GM19025 (cell line): ENCODE results near the gene RNF166.
A peak's percentile ranks its signal among the peaks of the same experiment; 100 is the strongest.
"Not testable (repeated sequence)": the region's sequence is repeated elsewhere in the genome, so short reads cannot be mapped to it uniquely, and the experiment has no call there.

Experiments used
- ATAC-seq: cut with Tn5 transposase; IDR thresholded peaks from one replicate; pipeline ENCODE4 v1.9.1; 2021; ENCODE audit warnings: mild to moderate bottlenecking, low read depth, moderate library complexity; ENCODE audit not compliant: unreplicated experiment

The RNF166 gene

DNA sequence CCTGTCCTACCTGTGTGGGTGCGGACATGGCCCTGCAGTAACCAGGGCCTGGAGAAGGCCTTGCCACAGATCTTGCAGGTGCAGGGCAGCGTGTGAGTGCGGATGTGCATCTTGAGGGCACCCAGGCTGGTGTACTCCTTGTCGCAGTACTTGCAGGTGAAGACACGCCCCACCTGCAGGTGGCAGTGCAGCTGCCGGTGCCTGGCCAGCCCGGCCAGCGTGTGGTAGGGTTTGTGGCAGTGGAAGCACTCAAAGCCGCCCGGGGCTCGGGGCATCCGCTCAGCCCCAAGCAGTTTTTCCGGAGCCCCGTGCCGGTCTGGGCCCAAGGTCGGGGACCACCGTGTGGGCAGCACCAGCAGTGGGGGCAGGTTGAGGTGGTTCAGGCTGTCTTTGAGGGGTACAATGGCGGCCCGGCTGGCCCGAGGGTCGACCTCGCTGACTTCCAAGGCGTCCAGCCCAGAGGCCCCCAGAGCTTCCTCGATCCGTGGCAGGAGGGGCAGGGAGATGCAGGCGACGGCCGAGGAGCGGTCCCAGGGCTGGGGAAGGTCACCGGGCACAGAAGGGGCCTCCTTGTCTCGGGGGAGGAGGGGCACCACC, 25.0 kb downstream of the RNF166 start:
- ATAC-seq = peak; percentile 3

DNA sequence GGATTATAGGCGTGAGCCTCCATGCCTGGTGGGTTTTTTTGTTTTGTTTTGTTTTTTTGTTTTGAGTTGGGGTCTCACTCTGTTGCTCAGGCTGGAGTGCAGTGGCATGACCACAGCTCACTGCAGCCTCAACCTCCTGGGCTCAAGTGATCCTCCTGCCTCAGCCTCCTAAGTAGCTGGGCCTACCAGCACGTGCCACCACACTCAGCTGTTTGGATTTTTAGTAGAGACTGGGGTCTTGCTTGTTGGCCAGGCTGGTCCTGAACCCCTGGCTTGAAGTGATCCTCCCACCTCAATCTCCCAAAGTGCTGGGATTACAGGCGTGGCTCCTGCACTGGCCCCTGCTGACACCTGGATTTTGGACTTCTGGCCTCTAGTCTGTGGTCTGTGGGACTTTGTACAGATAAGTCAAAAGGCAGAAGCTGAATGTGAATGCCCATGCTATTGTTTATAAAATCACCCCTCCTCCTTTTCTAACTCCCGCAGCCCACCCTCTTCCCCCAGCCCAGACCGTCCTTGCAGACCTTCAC, 25.6 kb downstream of the RNF166 start:
- ATAC-seq = no peak

DNA sequence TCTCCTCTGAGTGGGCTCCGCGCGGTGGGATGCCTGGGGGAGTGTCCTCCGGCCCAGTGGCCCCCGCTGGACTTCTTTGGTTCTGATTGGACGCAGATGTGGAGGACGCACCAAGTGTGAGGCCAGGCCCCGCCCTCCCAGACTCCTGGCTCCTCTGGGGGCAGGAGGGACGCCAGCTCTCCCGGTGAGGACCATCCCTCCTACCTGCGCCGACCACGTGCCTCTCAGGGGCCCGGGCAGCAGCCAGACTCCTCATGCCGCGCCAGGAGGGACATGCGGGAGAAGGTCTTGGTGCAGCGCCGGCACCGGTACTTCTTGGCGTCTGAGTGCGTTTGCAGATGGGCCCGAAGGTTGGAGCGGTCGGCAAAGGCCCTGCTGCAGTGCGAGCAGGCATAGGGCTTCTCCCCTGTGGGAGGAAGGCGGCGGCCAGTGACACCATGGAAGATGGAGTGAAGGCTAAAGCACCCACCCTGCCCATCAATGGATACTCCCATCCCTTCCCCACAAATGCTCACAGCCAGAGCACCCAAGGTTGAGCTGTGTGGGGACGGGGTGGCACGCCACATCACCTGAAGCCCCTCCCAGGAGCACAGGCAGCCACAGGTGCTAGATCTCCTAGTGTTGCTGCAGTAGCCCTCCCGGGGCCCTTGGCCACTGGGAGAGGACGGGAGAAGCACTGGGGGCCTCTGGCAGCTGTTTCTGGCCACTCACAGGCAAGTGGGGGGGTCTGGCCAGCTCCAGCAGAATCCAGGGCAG, 27.8 kb downstream of the RNF166 start:
- ATAC-seq = no peak

DNA sequence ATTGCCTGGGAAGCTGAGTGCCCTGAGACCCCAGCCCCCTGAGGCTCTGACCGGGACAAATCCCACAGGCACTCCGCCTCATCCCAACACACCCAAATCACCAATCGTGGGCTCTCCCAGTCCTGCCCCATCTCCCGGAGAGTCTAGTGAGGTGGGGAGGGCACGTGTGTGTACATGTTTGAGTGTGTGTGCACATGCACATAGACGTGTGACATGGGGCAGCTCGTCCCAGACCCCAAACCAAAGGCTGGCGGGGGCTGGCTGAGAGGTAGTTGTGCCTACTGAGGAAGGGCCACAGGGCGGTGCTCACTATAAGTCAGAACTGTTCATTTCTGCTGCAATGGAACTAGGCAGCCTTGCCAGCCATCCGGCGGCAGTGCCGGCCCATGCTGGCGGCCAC, 28.5 kb downstream of the RNF166 start:
- ATAC-seq = no peak

DNA sequence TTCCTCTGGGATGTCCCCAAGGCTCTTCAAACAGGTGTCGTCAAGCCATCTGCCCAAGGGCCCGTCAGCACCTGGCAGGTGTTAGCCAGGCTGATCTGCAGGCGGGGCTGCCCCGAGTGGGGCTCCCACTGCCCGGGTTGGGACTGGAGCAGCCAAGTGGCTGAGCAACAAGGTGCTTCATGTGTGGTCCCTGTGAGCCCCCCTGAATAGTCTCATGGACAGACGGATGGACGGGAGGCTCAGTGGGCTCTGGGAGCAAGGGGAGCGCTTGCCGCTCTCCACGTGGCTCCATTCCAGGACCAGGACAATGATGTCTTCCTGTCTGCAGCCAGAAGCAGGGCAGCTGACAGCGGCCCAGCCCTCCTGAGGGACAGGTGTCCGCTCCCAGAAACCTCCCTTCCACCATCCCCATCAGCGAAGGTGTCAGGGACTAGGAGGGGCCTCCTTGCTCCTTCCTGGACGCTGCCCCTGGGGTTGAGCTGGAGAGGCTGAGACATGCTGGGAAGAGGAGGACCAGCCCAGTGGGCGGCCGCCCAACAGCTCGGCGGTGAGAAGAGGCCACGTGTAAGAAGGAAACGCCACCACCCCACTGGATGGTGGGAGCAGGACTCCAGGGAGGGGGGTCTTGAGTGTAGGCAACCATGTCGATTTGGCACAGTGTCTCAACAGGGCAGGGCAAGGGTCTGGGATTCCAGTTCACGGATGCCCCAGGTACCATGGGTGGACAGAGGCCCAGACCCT, 29.5 kb downstream of the RNF166 start:
- no peak for ATAC-seq

DNA sequence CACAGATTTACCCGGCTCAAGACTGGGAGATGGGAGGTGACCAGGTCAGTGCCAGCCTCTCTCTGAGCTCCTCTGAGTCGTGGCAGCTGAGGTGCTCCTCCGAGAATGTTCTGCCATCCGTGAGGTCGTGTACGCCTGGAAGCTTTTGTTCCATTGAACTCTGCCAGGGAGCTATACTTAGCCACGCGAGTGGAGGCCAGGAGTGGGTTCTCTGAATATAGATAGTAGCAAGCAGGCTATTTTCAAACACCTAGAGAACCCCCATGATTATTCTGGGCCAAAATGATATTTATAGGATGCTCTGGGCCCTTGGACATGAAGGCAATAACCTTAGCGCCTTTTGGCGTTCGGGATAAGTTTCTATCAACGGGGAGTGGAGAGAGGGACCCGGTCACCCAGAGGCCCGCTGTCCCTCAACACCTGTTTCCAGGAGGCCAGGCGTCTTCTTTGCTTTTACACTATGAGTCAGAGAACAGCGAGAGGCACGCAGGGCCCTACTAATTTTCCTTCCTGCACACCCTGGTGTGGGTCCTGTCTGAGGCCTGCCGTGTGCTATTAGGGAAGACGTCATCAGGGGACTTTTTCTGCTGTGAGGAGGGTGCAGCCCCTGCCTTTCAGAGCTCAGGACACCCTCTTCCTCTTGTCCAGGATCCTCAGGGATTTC, 32.4 kb downstream of the RNF166 start:
- ATAC-seq = no peak

DNA sequence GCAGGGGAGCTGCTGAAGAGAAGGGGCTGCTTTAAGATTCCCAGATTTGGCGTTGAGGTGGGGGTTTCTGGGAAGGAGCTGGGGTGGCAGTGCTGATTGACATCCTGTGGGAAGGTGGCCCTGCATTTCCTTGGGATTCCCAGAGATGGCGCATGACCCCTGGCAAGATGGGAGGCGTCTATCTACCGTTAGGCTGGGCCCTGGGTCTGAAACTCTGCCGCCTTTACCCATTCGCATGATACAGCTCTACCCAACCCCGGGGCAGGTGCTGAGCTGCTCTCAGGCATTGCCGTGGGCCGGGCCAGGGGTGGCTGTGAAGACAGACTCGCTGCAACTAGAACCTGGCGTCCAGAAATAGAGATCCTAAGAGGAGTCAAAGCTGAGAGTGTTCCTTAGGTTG, 33.4 kb downstream of the RNF166 start:
- no peak for ATAC-seq

DNA sequence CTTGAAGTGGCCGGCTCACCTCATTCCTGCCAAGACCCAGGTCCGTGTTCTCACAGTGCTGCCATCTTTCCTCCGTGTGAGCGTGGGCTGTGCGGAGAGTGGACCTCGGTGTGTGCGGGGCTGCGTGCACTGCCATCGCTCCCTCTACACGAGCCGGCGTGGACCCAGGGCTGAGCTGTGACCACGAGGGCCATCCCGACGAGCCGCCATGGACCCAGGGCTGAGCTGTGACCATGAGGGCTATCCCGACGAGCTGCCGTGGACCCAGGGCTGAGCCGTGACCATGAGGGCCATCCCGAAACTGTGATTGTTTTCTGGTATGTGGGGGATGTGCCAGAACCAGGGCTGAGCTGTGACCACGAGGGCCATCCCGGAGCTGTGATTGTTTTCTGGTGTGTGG, 34.4 kb downstream of the RNF166 start:
- no peak for ATAC-seq

DNA sequence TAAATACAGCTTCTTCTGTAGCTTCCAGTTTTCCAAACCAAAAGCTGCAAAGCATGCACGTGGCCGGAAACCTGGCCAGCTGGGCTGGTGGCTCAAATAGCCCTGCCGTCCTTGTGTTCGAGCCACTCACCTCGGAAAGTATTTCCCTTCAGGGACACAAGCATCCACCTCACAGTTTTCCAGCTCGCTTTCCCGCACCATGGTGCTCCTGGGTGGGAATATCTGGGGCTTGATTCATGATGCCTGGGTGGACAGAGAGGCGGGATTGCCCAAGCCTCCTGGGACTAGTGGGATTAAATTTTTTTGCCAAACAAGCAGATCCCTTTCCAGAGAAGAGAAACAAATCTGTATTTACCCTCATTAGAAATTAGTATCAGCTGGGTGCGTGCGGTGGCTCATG, 36.2 kb downstream of the RNF166 start:
- no peak for ATAC-seq

DNA sequence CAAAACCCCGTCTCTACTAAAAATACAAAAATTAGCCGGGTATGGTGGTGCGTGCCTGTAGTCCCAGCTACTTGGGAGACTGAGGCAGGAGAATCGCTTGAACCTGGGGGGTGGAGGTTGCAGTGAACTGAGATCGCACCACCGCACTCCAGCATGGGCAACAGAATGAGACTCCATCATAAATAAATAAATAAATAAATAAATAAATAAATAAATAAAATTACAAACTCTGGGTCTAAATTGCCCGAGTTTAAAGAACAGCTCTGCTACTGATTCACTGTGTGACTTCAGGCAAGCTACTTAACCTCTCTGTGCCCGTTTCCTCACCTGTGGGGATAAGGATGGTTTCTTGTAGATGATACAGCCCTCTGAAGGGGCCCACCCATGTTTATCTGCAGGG, 36.7 kb downstream of the RNF166 start:
- not testable (repeated sequence) for ATAC-seq

DNA sequence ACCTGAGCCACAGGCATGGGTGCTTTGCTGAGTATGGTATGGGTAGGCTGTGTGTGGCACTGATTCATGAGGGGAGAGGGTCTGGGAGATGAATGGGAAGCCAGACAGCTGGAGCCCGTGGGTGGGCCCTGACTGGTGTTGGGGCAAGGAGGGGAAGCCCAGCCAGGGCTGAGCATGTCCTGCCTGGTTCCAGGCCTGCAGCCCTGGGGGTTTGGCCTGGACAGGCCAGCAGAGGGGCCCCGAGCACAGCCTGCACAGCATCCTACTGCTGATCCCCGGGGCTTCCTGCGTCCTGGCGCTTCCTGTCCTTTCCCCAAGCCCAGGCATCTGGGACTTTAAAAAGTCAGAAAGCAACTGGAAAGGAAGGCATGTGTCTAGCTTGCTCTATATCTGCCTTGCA, 38.7 kb downstream of the RNF166 start:
- ATAC-seq = no peak

DNA sequence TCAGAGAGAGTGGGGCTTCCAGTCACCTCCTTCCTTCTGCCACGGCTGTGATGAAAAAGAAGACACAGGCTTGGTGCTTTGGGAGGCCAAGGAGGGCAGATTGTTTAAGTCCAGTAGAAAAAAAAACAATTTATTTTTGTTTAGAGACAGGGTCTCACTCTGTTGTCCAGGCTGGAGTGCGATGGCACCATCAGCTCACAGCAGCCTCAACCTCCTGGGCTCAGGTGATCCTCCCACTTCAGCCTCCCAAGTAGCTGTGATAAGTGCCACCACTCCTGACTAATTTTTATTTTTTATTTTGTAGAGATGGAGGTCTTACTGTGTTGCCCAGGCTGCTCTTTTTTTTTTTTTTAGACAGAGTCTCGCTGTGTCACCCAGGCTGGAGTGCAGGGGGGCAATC, 40.6 kb downstream of the RNF166 start:
- no peak for ATAC-seq

DNA sequence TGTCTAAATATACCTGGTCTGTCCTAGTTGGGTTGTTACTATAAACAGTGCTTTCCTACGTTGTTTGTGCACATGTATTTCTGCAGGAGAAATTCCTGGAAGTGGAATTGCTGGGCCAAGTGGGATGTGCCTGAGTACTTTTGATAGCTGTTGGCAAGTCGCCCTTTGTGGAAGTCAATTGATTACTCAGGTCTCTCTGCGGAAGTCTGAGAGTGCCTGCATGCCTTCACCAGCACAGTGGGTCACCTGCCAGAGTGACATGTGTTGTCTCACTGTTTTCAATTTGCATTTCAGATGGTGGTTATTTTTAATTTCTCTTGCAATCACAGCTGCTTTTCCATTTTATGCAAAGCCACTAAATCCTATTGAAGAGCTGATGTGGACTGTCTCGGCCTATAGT, 41.1 kb downstream of the RNF166 start:
- ATAC-seq = no peak

DNA sequence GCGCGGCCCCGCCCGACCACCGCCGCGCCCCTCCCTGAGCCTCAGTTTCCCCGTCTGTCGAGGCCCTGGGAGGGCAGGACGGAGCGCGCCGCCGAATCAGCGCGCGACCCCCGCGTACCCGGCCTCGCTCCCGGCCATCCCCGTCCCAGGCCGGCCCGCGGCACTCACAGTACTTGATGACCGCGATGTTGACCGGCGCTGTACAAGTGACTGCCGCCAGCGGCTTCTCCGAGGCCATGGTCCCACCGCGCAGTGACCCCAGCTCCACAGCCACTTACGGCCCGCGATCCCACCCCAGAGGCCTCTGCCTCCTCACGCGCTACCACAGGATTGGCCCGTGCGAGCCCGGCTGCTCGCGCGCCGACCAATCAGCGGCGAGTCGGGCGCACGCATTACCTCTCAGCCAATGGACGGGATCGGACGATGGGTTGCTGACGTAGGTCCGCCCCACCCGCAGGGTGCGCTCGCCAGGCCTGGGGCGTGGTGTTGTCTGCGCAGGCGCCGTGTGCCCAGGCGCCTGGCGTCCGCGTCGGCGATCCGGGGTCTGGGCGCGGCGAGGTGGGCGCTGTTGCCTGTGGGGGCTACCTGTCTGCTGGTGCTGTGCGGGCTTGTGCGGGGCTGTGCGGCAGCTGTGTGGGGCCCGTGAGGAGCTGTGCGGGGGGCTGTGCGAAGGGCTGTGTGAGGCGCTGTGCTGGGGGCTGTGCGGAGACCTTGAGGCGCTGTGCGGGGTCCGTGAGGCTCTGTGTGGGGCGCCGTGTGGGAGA, 43.2 kb downstream of the RNF166 start, which contains the start of gene MVD:
MVD (minus strand) TSS at position 249 of the 764 bp plus-strand sequence; CDS start at position 238, 11 bp downstream.
- ATAC-seq = peak; percentile 97

DNA sequence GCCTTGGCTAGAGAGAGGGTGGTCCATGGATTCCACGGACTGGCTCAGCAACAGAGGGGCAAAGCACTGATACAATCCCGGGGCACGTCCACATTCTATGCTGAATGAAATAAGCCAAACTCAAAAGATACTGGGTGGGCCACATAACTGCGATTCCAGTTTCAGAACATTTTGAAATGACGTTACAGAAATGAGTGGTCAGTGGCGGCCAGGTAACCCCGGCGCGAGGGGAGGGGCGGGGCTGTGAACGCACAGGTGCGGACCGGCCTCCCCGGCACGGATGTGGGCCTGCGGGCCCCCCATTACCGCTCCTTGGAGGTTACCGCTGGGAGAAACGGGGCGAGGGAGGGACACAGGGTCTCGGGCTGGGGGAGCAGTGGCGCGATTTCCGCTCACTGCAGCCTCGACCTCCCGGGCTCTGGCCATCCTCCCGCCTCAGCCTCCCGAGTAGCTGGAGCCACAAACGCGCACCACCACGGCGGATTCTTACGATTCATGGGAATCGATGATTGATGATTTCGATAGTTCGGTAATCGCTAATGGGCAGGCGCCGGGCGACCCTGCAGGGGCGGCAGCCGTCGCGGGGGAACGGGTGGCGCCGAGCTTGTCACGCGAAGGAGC, 43.9 kb downstream of the RNF166 start:
- ATAC-seq = peak; percentile 0

DNA sequence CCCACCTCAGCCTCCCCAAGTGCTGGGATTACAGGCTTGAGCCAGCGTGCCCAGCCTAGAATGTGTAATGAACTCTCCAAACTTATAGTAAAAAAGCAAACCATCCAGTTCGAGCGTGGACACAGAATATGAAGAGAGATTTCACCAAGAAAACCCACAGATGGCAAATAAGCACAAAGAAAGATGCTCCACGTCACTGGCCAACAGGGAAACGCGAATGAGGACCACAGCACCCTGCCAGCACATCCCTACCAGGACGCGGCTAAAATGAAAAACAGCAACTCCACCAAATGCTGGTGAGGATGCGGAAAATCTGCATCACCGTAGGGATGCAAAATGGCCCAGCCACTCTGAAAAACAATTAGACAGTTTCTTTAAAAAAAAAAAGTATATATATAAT, 44.7 kb downstream of the RNF166 start:
- ATAC-seq = no peak

DNA sequence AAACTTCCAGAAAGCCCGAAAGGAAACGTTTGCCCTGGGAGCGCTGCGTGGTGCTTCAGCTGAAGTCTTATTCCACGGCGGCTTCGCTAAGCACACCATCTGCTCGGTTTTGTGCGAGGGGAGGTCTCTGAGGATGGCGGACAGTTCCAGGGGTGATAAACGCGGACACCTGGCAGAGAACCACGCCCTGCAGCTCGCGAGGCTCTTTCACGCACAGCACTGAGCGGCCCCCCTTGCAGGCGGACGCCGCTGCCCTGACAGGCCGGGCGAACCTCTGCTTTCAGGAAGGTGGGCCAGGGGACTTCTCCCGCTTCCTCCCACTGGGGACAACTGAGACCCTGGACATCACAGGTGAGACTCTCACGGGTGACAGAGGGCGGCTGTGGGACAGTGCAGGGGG, 47.0 kb downstream of the RNF166 start:
- ATAC-seq = no peak

DNA sequence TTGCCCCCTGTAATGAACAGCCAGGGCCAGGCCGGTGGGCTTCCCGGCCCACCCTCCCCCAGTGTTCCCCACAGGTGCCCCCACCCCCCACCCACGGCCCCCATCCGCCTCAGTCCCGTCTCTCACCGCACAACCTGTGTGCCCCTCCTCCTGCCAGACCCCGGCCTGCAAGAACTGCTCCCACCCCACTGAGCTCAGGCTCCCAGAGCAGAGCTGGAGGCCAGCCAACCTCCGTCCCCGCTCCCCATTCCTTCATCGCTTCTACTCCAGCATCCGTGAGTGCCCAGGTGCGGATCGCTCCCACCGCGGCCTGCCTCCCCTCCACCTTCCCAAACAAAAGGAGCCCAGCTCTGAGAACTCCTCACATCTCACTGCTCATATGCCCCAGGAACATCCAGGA, 47.5 kb downstream of the RNF166 start:
- no peak for ATAC-seq

DNA sequence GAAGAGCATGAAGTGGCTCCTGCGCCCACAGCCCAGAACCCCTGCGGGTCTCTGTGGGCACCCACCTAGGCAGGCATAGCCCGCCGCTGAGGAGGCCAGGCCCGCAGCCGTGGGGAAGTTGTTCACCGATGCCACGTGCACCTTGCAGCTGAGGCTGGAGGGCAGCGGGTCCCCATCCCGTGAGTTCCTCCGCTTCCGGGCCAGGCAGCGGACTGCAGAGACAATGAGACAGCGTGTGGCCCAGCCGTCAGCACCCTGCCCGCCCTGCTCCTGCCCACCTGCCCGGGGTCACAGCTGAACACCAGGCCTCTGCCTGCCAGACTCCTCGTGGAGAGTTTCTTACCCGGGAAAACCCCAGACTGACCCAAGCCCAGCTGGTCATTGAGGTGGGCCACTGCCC, 48.8 kb downstream of the RNF166 start:
- ATAC-seq = no peak
